Heart left ventricle (tissue), 16 donors: Measurements from ENCODE around the gene TFEB. TPM values are rescaled to one million over a fixed set of nuclear protein-coding genes. Genes with fewer than 3 reads are reported as not detected.

ENCODE experiments used
- ATAC-seq, 4 donors: fragments of 200-7000 bp; cut with Tn5 transposase; one replicate each; pipeline ENCODE4 v1.9.1; 2020 to 2022; ENCODE audit warnings: moderate library complexity in 4 of 4, mild to moderate bottlenecking in 3 of 4, moderate number of reproducible peaks in 1 of 4
- DNase-seq, 5 donors: peaks; one replicate each; pipeline ENCODE4 v3.0.0-alpha.2; 2020
- H3K27ac ChIP-seq, 12 donors: fragments of 200-600 bp; sonication (generic) in 4 of 12; one replicate each; pipeline versions ENCODE4 v1.5.0 to v1.8.0; 2016 to 2022; ENCODE audit warnings: mild to moderate bottlenecking in 2 of 12
- H3K27me3 ChIP-seq, 9 donors: fragments of 200-600 bp; sonication (generic) in 2 of 9; one replicate each; pipeline versions ENCODE4 v1.5.1 to v1.8.0; 2016 to 2022; ENCODE audit warnings: mild to moderate bottlenecking in 3 of 9
- H3K36me3 ChIP-seq, 9 donors: fragments of 200-600 bp; sonication (generic) in 2 of 9; one replicate each; pipeline versions ENCODE4 v1.5.0 to v1.8.0; 2018 to 2022; ENCODE audit warnings: mild to moderate bottlenecking in 2 of 9
- H3K4me1 ChIP-seq, 12 donors: fragments of 200-600 bp; sonication (generic) in 4 of 12; one replicate each; pipeline versions ENCODE4 v1.5.0 to v1.8.0; 2016 to 2022; ENCODE audit warnings: mild to moderate bottlenecking in 3 of 12
- H3K4me3 ChIP-seq, 12 donors: fragments of 200-600 bp; sonication (generic) in 4 of 12; one replicate each; pipeline versions ENCODE4 v1.5.0 to v1.8.0; 2017 to 2022; ENCODE audit warnings: mild to moderate bottlenecking in 9 of 12, moderate library complexity in 4 of 12
- H3K9me3 ChIP-seq, 12 donors: fragments of 200-600 bp; sonication (generic) in 4 of 12; one replicate each; pipeline versions ENCODE4 v1.5.0 to v1.8.0; 2016 to 2022; ENCODE audit warnings: mild to moderate bottlenecking in 1 of 12
- CTCF ChIP-seq, 12 donors: fragments of 200-600 bp; sonication (generic) in 4 of 12; IDR thresholded peaks; one replicate each; pipeline versions ENCODE4 v1.5.0 to v1.8.0; 2018 to 2022; ENCODE audit warnings: antibody characterized with exemption in 12 of 12, mild to moderate bottlenecking in 5 of 12
- POLR2A ChIP-seq, 2 donors: fragments of 450-650 bp; IDR thresholded peaks; one replicate each; pipeline ENCODE4 v1.6.1; 2017; ENCODE audit warnings: antibody characterized with exemption in 2 of 2, mild to moderate bottlenecking in 2 of 2, moderate library complexity in 2 of 2
- WGBS, 4 donors: extraction: QIAGEN DNeasy Blood & Tissue Kit in 2 of 4; methylation state at CpG; one replicate each; pipeline versions ENCODE4 v1.1.5 to v1.1.7; 2013 to 2018; 5-methylcytosine and 5-hydroxymethylcytosine counted together
- intact Hi-C, 10 donors: fragments of 100-400 bp; cut with DNase I; formaldehyde crosslinking; loops; one replicate each; pipeline versions ENCODE4 v1.11.1 to v1.14.2; 2022
- polyA plus RNA-seq, 2 donors: library from polyadenylated mRNA; stranded (reverse); fragments of 200-250 nt; gene quantifications; one replicate each; pipeline ENCODE4 v1.2.3, GENCODE V29; 2013
- total RNA-seq, 9 donors: library from RNA; depleted of rRNA in 2 of 9; stranded (reverse); fragments of >200 nt in 2 of 9; fragmentation: NEBNext Ultra II Directional in 3 of 9; extraction: Animal tissue kit (Norgen Biotek cat#: 25700) in 3 of 9; gene quantifications; one replicate each; pipeline versions ENCODE4 v1.1.0 to v1.2.4, GENCODE V29; 2016 to 2023
- donor health status: ischemic (EF 13 %, LVEDD 7.1; RV severe dilation, severe dysfunction).
- donor health status: healthy with polysubstance abuse.
- donor health status: DM: no; HTN: yes; CAD: no.
- donor health status: DM: no; HTN: no; CAD: no.
- donor health status: ischemic (EF 25% LVEDD 6.9; RV normal size, moderate dysfunction).
- donor health status: ischemic (EF 25% LVEDD 5.7; RV mildly dilated, moderate dysfunction).
- donor health status: healthy.
- donor health status: DM: yes; HTN: yes; CAD: no.
- donor health status: ischemic (EF 35%, LVEDD 5.7; RV mildly dilated, moderate dysfunction).
- donor health status: nonischemic (EF 11% LVEDD 7.7; RV severe dilation, severe dysfunction).
- donor health status: DM: yes; HTN: yes; CAD: no.
- donor health status: PGD.
- donor health status: ischemic (EF 29% LVEDD 5.4; RV normal size, mild dysfunction).
- donor health status: nonischemic (EF 23%, LVEDD 6.1; RV moderate dilation, normal function).

Gene TFEB
- total and polyA plus RNA-seq, 11 donors = 26.2 to 47.2 (median 40.4) TPM

- Histone ChIP-seq H3K36me3 (peaks cover 0 to 19% (median 3%) of the 10 kb centered on the region in 9 donors), H3K4me3 (peak overlapping the region in 1 of 12 donors; percentile 9), H3K9me3 (no peaks in the 10 kb centered on the region), H3K27me3 (no peaks in the 10 kb centered on the region), H3K4me1 (peaks cover 3 to 70% (median 45%) of the 10 kb centered on the region in 12 donors), H3K27ac (peak overlapping the region in 11 of 12 donors; percentile 32 to 90 (median 72))
- DNase-seq = peak in 2 of 5 donors; percentile 52 to 53
- WGBS, 4 donors = 31 to 51% (median 41%) methylated on average over 12 to 15 of the region's 15 CpGs
- TF ChIP-seq CTCF (IDR thresholded peaks at IDR 0.05) (no peak), POLR2A (IDR thresholded peaks at IDR 0.05) (no peak)
- ATAC-seq = peak; percentile 5 to 75 (median 24)
- intact Hi-C loops = loop anchor here in 1 of 10 donors (10.0 kb wide), 1 partner anchor 77 kb away; the partner anchor contains the start of gene FRS3
Measured at GRCh38 chr6:41697861-41698781, 37.3 kb downstream of the TFEB start.

- DNase-seq (no peak), ATAC-seq (no peak)
- H3K27me3 ChIP-seq = no peaks in the 10 kb centered on the region
- intact Hi-C loops = loop anchor here in 1 of 10 donors (10.0 kb wide), 1 partner anchor 78 kb away; the partner anchor contains the start of gene FRS3
- no peak overlapping the region for H3K4me3 ChIP-seq
- H3K4me1 ChIP-seq = peaks cover 3 to 64% (median 47%) of the 10 kb centered on the region in 12 donors
- no peak for TF ChIP-seq POLR2A (IDR thresholded peaks at IDR 0.05)
- no peak for TF ChIP-seq CTCF (IDR thresholded peaks at IDR 0.05)
- H3K27ac ChIP-seq = no peak overlapping the region
- WGBS, 4 donors = 92 to 96% (median 95%) methylated on average over 6 of the region's 6 CpGs
- peaks cover 0 to 14% (median 0%) of the 10 kb centered on the region in 9 donors for H3K36me3 ChIP-seq
- H3K9me3 ChIP-seq = no peaks in the 10 kb centered on the region
Measured at GRCh38 chr6:41696788-41697187, 38.6 kb downstream of the TFEB start.

- peaks cover 0 to 17% (median 4%) of the 10 kb centered on the region in 9 donors for H3K36me3 ChIP-seq
- H3K9me3 ChIP-seq = no peaks in the 10 kb centered on the region
- TF ChIP-seq POLR2A (IDR thresholded peaks at IDR 0.05) (no peak), CTCF (IDR thresholded peaks at IDR 0.05) (no peak)
- DNase-seq (peak in 1 of 5 donors; percentile 63), ATAC-seq (no peak)
- H3K27me3 ChIP-seq = no peaks in the 10 kb centered on the region
- peaks cover 3 to 54% (median 38%) of the 10 kb centered on the region in 12 donors for H3K4me1 ChIP-seq
- H3K4me3 ChIP-seq = no peak overlapping the region
- intact Hi-C loops = loop anchor here in 1 of 10 donors (10.0 kb wide), 1 partner anchor 79 kb away; the partner anchor contains the start of gene FRS3
- WGBS, 4 donors = 74 to 92% (median 86%) methylated on average over 3 to 6 of the region's 6 CpGs
- H3K27ac ChIP-seq = peak overlapping the region in 1 of 12 donors; percentile 10
Measured at GRCh38 chr6:41695825-41696224, 39.6 kb downstream of the TFEB start.
